SK-N-MC (cell line): Measurements from ENCODE around the gene PPP1R7.

ENCODE experiments used
- EZH2 ChIP-seq: fragments of 200-600 bp; sonication (generic); IDR thresholded peaks from one replicate; pipeline ENCODE4 v1.6.1; 2017; ENCODE audit warnings: antibody characterized with exemption
- POLR2AphosphoS5 ChIP-seq: IDR thresholded peaks from 2 replicates; pipeline ENCODE4 v1.6.1; 2012; ENCODE audit warnings: mild to moderate bottlenecking, low read depth, low read length, borderline replicate concordance

DNA sequence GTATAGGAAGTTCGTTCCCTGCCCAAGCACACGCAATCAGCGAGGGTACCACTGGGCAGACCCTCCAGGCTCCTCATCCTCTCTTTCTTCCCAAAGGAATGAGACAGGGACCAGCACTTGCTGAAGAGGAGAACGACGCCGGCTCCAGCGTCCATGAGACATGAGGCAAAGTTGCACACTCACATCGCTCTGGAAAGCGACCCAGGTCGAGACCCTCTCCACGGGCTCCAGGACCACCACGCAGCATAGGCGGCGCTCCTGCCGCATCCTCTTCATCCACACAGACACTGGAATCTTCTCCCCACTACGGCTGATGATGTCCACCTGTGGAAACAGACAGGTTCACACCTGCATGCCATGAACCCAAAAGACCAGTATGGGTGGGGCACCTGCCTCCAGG lies 11.8 kb upstream of the PPP1R7 start:
- no peak for TF ChIP-seq POLR2AphosphoS5
- no peak for TF ChIP-seq EZH2
